ENCODE measurements around the gene IGHMBP2. TPM values are rescaled to one million over a fixed set of nuclear protein-coding genes. Genes with fewer than 3 reads are reported as not detected.

Gene IGHMBP2
- total RNA-seq, 1 experiment from 2014 or later: 24.0 TPM

DNA sequence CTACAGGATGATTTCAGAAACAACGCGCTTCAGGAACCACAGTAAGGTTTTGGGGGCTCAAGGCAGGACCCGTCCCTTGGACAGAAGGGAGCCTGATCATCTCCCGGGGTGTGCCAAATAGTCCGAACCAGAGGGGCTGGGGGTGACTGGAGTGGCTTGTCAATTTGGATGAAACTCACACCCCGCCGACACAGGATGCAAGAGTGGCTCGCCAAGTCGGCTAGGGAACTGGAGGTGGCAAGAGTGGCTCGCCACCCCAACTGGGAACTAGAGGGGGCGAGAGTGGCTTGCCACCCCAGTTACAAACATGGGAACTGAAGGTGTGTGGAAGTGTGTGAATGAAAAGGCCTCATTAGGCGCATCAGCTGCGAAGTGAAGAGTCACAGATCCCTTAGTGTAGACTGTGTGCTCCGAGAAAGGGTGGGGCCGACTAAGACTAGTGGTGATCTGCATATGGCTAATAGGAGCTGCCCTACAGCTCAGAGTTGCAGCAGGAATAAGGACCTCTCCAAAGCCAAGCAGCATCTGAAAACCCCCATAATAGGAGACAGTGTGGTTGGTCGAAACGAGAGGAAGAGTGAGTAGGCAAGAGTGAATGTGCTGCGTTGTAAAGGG lies 35.4 kb upstream of the IGHMBP2 start:
- Histone ChIP-seq H4K8ac (replicated peaks; ENCODE audit: insufficient read length, low read depth, low read length) (no peak overlapping the region), H3K79me1 (ENCODE audit: insufficient read depth, low read depth, low read length, poor library complexity, severe bottlenecking) (no peaks in the 10 kb centered on the region), H2BK20ac (ENCODE audit: low read depth, low read length, poor library complexity, severe bottlenecking) (no peak overlapping the region), H3K4ac (ENCODE audit: low read depth, low read length) (no peak overlapping the region), H3K9me3 (ENCODE audit: control insufficient read depth, low read depth, low read length) (no peaks in the 10 kb centered on the region), H2AK5ac (ENCODE audit: insufficient read length, low read length) (no peak overlapping the region), H2BK120ac (ENCODE audit: low read depth, low read length, poor library complexity, severe bottlenecking) (no peak overlapping the region), H3K18ac (ENCODE audit: insufficient read length, low read depth, low read length) (no peak overlapping the region), H2BK15ac (ENCODE audit: low read depth, low read length) (no peak overlapping the region), H3K27me3 (ENCODE audit: insufficient read depth, low read length) (no peaks in the 10 kb centered on the region), H3K23ac (ENCODE audit: insufficient read length, low read depth, low read length) (no peak overlapping the region), H4K20me1 (ENCODE audit: control insufficient read depth, insufficient read depth, insufficient read length) (no peaks in the 10 kb centered on the region), H3K56ac (ENCODE audit: insufficient read length, low read depth, low read length) (no peak overlapping the region), H3K4me2 (ENCODE audit: insufficient read depth, insufficient read length, low read length) (no peak overlapping the region), H2BK12ac (ENCODE audit: insufficient read length, low read depth, low read length) (no peak overlapping the region), H3K23me2 (ENCODE audit: insufficient read length, low read depth, low read length, poor library complexity, severe bottlenecking) (no peaks in the 10 kb centered on the region), H3K4me1 (ENCODE audit: insufficient read depth, low read length) (no peaks in the 10 kb centered on the region; the same call in 1 of the 2 replicates), H4K91ac (ENCODE audit: insufficient read length, low read depth, low read length) (no peak overlapping the region), H3K14ac (ENCODE audit: insufficient read depth, low read length) (no peak overlapping the region), H4K5ac (ENCODE audit: insufficient read length, low read depth, low read length) (no peak overlapping the region), H3K27ac (ENCODE audit: insufficient read length, low read depth, low read length) (no peak overlapping the region), H3K79me2 (ENCODE audit: insufficient read depth, low read length) (no peaks in the 10 kb centered on the region), H3K9ac (ENCODE audit: extremely low read depth, insufficient read length, low read length) (no peak overlapping the region), H2AFZ (ENCODE audit: low read length) (no peak overlapping the region), H2BK5ac (ENCODE audit: insufficient read length, low read length) (no peak overlapping the region), H3T11ph (ENCODE audit: low read length) (no peak overlapping the region)
- peaks cover 14% of the 10 kb centered on the region for H3K27me3 Mint-ChIP-seq (ENCODE audit: low read depth)
- peaks cover 0 to 3% (median 0%) of the 10 kb centered on the region in 3 experiments; a peak in 1 of 7 replicates for H3K36me3 Mint-ChIP-seq (ENCODE audit: insufficient read depth in 1 of 3, low read depth in 3 of 3)
- no CpG with 5 or more reads among the region's 18 CpGs for WGBS (ENCODE audit: extremely low coverage, insufficient read length, low lambda C conversion rate)
- TF ChIP-seq, protein P1, sequence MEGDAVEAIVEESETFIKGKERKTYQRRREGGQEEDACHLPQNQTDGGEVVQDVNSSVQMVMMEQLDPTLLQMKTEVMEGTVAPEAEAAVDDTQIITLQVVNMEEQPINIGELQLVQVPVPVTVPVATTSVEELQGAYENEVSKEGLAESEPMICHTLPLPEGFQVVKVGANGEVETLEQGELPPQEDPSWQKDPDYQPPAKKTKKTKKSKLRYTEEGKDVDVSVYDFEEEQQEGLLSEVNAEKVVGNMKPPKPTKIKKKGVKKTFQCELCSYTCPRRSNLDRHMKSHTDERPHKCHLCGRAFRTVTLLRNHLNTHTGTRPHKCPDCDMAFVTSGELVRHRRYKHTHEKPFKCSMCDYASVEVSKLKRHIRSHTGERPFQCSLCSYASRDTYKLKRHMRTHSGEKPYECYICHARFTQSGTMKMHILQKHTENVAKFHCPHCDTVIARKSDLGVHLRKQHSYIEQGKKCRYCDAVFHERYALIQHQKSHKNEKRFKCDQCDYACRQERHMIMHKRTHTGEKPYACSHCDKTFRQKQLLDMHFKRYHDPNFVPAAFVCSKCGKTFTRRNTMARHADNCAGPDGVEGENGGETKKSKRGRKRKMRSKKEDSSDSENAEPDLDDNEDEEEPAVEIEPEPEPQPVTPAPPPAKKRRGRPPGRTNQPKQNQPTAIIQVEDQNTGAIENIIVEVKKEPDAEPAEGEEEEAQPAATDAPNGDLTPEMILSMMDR (conservative IDR thresholded peaks at IDR 0.05): no peak
- H3K4me1 Mint-ChIP-seq: peaks cover 28 to 41% of the 10 kb centered on the region in 2 experiments
- no peak for DNase-seq
- no peak overlapping the region for H3K4me3 Mint-ChIP-seq
- 0 out of 7 replicates have a peak overlapping the region, but pooled peaks of 1 of the 3 experiments have one; percentile 6 for H3K27ac Mint-ChIP-seq
- H3K9me3 Mint-ChIP-seq: peaks cover 0 to 1% of the 10 kb centered on the region in 2 experiments; a peak in 2 of 5 replicates
